WI38 (cell line): ENCODE measurements around the gene FSIP1.

Experiments used
- H3K4me3 ChIP-seq: 2 replicates; pipeline ENCODE4 v1.5.1; 2011; ENCODE audit warnings: low read depth, mild to moderate bottlenecking, control low read depth, low read length
- TF ChIP-seq, protein P1 (sequence below): IDR thresholded peaks from 2 replicates; pipeline ENCODE4 v1.5.1; 2012; ENCODE audit warnings: low read depth, mild to moderate bottlenecking, control low read depth, low read length

FSIP1 gene

DNA sequence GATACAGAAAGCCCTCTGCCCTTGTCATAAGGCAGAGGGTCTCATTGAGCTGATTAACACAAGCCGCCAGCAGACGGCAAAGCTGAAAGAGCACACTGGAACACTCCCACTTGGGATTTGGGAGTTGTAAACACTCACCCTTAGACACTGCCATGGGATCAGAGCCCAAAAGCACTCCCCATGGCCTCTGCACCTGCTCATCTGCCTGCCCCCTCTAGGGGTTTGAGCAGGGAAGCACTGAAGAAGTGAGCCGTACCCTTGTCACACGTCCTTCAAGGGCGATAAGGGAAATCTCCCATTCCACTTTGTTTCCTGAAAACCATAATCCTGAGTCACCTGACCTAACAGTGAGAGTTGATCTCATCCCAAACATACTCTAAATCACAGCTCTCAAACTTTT lies 14.7 kb downstream of the FSIP1 start:
- TF ChIP-seq, protein P1, sequence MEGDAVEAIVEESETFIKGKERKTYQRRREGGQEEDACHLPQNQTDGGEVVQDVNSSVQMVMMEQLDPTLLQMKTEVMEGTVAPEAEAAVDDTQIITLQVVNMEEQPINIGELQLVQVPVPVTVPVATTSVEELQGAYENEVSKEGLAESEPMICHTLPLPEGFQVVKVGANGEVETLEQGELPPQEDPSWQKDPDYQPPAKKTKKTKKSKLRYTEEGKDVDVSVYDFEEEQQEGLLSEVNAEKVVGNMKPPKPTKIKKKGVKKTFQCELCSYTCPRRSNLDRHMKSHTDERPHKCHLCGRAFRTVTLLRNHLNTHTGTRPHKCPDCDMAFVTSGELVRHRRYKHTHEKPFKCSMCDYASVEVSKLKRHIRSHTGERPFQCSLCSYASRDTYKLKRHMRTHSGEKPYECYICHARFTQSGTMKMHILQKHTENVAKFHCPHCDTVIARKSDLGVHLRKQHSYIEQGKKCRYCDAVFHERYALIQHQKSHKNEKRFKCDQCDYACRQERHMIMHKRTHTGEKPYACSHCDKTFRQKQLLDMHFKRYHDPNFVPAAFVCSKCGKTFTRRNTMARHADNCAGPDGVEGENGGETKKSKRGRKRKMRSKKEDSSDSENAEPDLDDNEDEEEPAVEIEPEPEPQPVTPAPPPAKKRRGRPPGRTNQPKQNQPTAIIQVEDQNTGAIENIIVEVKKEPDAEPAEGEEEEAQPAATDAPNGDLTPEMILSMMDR: no peak
- no peak overlapping the region for H3K4me3 ChIP-seq

DNA sequence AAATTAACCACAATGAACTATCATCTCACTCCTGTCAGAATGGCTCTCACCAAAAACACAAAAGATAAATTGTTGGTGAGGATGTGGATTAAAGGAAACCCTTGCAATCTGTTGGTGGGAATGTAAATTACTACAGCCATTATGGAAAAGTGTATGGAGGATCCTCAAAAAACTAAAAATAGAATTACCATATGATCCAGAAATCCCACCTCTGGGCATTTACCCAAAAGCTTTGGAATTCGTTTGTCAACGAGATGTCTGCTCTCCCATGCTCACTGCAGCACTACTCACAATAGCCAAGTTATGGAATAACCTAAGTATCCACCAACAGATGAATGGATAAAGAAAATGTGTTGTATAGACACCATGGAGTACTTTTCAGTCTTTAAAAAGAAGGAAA lies 21.6 kb downstream of the FSIP1 start:
- TF ChIP-seq, protein P1: no peak
- H3K4me3 ChIP-seq: no peak overlapping the region

DNA sequence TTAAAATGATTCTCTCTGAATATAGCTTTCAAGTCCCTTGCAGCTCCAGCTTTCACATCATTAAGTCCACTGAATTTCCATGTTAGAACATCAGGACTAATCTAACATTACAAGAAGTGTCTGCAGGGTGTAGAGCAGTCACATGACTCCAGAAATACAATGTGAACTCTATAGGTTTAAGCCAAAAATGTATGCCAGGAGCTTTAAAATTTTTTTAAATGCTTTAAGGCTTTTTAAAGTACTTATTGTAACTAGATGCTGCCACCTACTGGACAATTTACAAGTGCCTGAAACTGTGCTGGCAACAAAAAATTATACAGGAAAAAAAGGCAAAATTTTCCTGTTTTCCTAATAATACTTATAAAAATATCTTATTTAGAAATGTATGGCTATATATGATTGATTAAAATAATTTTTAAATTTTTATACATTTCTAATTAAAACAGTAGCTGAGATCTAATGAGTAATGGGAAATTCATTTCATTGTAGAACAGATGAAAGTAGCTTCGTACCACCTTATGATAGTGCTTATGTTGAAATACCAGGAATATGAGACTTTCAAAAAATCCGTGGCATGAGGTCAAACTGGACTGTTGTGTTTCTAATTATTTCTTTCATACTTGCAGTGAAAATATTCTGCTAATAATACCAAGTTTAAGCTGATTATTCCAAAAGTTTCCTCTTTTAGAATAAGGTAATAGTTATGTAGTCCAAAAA lies 25.7 kb downstream of the FSIP1 start:
- H3K4me3 ChIP-seq: no peak overlapping the region
- TF ChIP-seq, protein P1: peak; percentile 41; the same call in 1 of the 2 replicates

DNA sequence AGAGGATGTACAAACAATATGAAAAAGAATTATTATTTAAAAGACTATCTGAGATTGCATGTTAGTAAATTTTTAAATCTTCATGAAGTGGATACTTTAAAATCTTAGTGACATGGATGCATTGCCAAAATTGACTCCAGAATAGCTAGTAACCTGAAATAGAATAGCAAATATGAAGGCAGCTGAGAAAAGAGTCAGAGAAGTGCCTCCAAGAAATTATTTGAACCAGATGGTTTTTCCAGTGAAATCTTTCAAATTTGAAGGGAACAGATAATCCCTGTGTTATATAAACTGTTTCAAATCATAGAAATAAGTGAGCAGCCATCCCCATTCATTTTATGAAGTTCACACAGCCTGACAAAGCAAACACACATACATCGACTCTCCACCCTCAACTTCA lies 29.6 kb downstream of the FSIP1 start:
- TF ChIP-seq, protein P1: no peak
- H3K4me3 ChIP-seq: no peak overlapping the region

DNA sequence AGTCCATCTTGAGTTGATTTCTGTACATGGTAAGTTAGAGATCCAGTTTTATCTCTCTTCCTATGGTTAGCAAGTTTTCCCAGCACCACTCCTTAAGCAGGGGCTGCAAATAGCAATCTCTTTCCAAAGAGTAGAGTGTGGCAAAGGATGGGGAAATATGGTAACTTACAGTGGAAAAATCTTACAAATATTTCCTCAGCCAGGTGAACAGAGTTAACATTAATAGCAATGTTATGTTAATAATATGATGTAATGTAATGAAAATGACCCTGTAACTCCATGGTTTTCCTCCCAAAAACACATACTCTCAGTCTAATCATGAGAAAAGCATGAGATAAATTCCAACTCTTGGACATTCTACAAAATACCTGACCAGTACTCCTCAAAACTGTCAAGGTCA lies 30.4 kb downstream of the FSIP1 start:
- no peak overlapping the region for H3K4me3 ChIP-seq
- TF ChIP-seq, protein P1: no peak

DNA sequence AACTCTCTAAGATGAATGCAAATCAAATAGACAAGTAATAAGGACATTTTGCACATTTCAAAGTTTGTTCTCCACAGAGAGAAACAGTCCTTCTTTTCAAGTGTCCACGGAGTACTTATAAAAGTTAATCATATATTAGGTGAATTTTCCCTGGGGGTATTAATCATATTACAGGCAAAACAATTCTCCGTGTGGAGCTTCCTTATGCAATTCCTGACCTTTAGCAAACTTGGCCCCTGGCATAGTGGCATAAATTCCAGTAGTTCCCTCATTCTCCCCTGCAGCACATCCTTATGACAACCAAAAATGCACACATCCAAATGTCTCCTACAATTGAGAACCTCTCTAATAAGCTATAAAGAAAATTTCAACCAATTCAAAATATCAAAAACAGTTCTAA lies 34.4 kb downstream of the FSIP1 start:
- TF ChIP-seq, protein P1: no peak
- H3K4me3 ChIP-seq: no peak overlapping the region

DNA sequence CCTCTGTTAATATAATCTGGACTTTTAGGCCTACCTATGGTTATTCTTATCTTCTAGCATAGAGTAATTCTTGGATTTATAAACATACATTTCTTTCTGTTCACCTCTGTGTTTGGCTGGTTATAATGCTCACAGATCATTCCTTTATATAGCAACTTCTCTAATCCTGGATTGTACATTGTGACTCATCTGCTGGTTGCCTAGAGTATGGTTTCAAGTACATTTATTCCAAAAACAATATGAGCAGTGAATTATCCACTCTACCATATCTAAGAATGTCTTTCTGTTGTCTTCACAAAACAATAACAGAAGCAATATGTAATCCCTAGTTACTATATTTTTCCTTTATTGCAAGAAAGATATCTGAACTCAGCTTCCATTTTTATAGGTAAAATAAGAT lies 35.3 kb downstream of the FSIP1 start:
- TF ChIP-seq, protein P1: no peak
- H3K4me3 ChIP-seq: no peak overlapping the region
